Myocyte (in vitro differentiated cells): ENCODE measurements around the gene RPL29. TPM values are rescaled to one million over a fixed set of nuclear protein-coding genes. Genes with fewer than 3 reads are reported as not detected.

Experiments
- DNase-seq: peaks from one replicate; pipeline ENCODE4 v3.0.0-alpha.2; 2012; ENCODE audit warnings: low read depth
- total RNA-seq: library from RNA; depleted of rRNA; stranded (reverse); fragments of >200 nt; gene quantifications from 2 replicates; pipeline ENCODE4 v1.2.3, GENCODE V29; 2014

The RPL29 gene
- total RNA-seq, 1 donor from 2014 or later, result 1,610 TPM

GRCh38 chr3:51983578-51984268 is 12.0 kb downstream of the RPL29 start:
- no peak for DNase-seq

DNA sequence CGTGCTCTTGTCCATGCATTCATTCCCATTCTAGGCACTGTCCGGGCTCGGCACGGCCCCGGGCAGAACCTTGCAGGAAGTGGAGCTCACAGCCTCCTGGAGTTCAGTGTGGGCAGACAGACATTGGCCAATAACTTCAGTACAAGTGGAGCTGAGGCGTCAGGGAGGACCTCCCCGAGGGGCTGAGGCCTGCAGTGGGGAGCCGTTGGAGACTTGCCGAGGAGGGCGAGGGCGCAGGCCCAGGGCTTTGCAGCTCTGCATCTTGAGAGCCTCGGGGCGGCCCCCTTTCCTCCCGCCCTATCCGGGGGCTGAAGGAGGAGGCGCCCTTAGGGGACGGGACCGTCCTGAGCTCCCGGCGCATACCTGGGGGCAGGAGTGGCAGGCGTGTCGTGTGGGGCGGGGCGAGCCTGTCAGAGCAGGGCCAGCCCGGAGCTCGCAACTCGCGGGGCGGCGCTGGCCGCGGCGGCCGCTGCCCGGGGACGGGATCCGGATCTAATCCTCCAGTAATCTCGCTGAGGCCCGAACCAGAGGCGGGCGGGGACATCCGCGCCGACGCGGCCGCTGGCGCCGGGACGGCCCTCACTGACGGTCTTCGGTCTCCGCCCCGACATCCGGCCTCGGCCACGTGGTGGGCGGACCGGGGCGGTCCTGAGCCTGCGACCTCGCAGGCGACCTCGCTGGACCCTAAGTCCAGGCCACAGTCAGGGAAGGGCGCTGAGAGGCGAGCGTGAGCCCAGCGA is 12.7 kb downstream of the RPL29 start, which contains the start of gene ACY1:
Gene ACY1 (plus strand): TSS at position 698 of the 740 bp plus-strand sequence. CDS start 530 bp downstream, outside the sequence.
- peak; percentile 84 for DNase-seq

DNA sequence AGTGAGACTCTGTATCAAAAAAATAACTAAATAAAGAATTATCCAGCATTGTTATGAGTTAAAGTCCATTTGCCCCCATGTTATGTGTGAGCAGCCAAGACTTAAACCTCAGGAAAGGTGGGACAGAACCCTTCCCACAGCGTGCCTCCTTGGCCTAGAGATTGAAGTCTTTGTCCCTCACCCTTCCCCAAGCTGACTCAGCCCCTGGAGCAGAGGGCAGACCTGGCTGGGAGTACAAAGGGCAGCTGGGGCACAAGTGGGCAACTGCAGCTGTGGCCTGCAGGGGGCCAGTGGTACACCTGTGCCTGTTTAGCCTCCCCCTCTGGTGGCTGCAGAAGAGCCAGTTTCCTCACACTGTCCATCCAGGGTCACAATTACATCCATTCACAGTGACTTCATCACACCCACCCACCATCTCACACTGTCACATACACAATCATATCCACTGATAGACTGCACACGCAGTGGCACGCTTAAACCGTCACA is 13.3 kb downstream of the RPL29 start:
- DNase-seq, result peak; percentile 62

- no peak for DNase-seq
These were observed 15.4 kb downstream of the RPL29 start for GRCh38 chr3:51980253-51980652.

DNA sequence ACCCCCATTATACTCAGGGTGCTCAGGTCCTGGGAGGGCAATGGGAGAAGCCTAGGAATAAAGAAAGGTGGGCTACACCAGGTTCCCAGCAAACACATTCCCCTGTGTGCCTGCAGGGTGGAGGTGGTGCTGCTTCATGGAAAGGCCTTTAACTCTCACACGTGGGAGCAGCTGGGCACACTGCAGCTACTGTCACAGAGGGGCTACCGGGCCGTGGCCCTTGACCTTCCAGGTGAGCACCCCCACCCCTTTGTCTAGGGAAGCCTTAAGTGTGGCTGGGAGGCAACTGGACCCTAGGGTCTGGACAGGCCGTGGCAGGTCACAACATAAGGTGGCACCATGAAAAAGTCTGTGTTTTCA is 17.6 kb downstream of the RPL29 start:
- DNase-seq, result no peak

DNA sequence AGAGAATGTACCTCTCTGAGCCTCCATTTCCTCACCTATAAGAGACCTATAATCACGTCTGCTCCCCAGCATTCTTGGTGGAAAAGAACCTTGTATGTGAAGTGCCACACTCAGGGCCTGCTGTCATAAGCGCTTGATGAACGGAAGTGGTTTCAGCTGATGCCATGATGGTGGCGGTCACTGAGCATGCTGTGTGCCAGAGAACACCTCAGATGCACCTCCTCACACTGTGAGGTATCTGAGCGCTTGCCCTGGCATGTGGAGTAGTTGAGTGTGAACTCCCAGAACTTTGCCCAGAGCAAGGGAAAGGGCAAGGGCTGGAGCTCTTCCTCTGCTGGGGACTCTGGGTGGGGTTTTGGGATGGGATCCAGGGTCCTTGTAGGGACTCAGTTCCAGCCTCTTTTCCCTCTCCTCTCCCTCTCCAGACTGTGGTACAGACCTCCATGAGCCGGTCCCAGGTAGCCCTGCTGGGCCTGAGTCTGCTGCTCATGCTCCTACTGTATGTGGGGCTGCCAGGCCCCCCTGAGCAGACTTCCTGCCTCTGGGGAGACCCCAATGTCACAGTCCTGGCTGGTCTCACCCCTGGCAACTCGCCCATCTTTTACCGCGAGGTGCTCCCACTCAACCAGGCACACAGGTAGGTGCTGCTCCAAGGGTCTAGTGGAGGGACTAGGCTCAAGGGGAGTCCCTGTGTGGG is 18.1 kb downstream of the RPL29 start:
- no peak for DNase-seq

DNA sequence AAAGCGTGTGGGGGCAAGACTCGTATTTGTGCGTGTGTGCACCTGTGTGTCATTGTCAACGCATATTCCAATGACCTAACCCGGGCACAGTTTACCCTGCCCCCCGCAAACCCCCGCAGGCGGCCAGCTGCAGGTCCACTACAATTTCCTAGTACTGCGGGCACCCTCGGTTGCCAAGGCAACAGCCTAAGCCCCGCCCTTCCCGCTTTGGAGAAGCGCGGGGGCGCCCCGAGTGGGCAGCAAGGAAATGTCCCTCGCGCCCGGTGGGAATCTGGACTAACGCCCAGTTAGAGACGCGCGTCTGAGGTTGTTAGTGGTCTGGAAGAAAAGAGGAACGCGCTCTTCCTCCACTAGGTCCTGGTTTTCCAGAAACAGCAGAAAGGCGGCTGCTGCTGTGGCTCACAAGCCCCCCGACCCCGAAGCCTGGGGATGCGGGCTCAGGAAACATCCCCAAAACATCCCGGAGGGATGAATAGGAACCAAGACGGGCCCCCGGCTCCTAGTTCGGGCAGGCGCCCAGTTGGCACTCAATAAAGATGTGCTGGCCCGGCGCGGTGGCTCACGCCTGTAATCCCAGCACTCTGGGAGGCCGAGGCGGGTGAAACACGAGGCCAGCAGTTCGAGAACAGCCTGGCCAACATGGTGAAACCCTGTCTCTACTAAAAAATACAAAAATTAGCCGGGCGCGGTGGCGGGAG is 19.7 kb downstream of the RPL29 start:
- peak; percentile 68 for DNase-seq

GRCh38 chr3:51974963-51975851 is 20.5 kb downstream of the RPL29 start, which contains the start of gene ABHD14A:
ABHD14A (plus strand) TSS chr3:51975064; CDS start chr3:51975136, 72 bp downstream.
- DNase-seq, result peak; percentile 72

DNA sequence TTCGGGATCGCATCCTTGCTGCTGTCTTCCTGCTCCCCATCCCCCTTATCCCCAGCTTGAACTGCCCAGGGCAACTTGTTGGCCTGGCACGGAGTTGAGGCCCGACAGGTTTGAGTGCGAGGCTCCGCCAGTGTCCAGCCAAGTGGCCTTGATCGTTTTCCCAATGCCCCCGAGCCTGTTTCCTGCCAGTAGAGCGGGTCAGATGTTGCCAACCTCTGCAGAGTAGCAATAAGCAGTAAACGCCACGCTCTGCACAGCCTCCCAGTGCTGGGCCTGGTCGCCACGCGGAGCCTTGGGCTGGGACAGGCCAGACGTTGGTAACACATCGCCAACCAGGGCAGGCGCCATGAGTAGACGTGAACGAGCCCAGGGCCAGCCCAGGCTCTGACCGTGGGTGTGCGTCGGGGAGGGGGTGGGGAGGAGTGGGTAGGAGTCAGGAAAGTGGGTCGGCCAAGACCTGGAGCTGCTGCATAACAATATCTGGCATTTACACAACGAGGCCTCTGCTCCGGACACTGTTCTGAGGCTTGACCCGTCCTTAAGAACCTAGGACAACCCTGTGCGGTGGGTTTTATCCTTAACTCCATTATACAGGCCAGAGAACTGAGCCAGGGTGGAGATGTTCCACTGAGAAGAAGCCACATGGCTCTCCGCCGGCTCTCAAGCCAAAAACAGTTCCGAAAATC is 21.3 kb downstream of the RPL29 start:
- no peak for DNase-seq

GRCh38 chr3:51971350-51971749 is 24.3 kb downstream of the RPL29 start:
- DNase-seq, result no peak

DNA sequence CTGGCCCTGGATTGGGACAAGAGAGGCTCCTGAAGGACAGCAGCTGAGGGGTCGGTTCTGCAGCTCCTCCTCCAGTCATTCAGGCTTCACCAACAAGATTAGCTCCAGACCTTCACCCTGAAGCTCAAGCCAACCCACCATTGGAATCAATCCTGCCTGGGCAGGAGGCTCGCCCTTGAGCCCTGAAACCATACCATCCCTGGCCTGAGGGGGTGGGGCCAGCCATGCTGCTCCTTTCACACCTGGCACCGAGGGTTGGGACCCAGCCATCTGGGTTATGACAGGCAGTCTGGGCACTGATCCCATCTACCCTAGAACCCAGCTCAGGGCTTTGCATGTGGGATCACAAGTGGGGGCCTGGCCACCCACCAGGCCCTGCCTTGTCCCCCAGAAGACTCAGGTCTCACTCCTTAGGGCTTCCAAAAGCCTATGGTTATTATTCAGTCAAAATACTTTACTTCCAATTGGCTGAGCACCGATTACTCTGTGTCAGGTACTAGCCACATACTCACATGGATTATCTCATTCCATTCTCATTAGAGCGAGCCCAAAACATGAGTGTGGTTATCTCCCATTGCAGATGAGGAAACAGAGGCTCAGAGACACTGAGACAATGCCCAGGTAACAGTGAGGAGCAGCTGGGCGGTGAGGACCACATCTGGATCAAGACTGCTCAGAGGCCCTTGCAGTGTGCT is 24.9 kb downstream of the RPL29 start:
- peak; percentile 54 for DNase-seq

DNA sequence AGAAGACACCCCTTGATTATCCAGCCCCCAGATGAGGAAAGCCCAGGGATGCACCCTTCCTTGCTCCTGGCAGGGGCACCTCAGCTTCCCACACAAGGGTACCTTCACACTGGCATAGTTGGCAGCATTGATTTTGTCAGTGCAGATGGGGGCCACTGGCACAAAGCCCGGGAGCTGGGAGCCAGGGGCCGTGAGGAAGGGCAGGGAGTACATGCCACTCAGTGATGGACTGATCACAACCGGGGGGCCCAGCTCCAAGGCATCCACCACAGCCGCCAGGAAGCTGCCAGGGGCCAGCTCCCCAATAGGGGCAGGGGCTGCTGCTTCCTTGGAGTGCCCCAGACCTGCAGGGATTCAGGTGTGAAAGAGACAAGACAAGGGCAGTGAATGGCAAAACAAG is 25.9 kb downstream of the RPL29 start:
- no peak for DNase-seq

DNA sequence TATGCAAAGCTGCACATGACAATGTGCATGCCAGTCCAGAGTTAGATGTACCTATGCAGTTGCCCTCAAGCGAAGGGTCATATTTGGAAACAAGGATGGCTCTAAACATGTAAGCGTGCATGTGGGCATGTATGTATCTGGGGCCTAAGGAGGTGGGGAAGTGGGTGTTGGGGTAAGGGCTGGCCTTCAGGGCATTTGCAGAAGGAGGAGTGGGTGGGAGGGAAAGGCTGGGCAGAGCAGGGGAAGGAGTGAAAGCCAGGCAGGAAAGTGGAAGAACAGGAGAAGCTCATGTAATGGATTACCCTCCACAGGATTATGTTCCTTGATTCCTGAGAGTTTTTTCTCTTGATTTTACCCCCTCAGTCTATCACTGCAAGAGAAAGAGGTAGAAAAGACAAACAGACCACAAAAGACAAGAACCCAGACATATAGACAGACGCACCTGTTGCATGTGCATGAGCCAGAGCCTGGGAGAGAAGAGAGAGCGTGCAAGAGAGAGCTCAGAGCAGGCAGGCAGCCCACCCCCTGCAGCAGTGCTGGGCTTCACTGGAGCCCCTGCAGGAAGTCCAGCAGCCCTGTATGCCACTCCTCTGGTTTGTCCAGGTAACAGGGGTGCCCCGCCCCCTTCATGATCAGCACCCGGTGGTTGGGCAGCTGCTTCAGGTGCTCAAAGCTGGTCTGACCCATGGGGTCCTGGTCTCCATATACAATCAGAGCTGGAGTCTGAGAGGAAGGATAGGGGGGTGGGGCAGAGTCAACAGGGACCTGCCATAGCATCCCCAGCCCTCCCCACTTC is 26.6 kb downstream of the RPL29 start:
- no peak for DNase-seq

GRCh38 chr3:51968170-51968775 is 27.4 kb downstream of the RPL29 start:
- peak; percentile 56 for DNase-seq

DNA sequence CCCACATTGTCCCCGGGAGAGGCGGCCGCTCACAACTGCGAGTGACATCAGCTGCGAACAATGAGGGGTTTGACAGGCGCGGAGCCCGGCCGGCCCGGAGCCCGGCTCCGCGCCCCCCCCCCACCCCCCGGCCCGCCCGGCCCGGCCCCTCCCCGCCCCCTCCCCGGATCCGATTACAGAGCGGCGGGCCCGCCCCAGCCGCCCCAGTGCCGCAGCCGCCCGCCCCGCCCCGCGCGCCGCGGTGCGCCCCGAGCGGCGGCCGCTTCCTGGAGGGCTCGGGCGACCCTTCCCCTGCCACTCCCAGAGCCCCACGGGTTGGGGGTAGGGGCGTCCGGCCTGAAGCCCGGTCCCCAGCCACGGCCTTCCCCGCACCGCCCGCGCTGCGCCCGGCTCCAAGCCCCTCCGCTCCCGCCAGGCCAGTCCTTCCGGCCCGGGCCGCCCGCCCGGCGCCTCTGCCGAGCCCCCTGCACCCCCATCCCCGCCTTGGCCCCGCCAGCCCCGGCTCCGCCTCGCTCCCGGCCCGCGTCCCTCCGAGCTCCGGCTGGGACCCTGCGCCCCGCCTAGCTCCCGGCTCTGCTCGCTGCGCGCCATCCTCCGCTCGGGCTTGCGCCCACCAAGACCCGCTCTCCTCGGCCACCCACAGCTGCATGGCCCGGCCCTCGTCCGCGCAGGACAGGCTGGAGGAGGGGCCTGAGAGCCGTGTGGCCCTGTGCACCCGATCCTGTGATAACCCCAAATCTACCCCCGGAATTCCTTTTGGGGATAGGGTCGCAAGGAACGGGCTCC is 28.1 kb downstream of the RPL29 start, which contains the start of gene PCBP4:
Gene PCBP4 (minus strand): TSS at position 71 of the 786 bp plus-strand sequence. CDS start 6,214 bp downstream, outside the sequence.
- peak; percentile 74 for DNase-seq

DNA sequence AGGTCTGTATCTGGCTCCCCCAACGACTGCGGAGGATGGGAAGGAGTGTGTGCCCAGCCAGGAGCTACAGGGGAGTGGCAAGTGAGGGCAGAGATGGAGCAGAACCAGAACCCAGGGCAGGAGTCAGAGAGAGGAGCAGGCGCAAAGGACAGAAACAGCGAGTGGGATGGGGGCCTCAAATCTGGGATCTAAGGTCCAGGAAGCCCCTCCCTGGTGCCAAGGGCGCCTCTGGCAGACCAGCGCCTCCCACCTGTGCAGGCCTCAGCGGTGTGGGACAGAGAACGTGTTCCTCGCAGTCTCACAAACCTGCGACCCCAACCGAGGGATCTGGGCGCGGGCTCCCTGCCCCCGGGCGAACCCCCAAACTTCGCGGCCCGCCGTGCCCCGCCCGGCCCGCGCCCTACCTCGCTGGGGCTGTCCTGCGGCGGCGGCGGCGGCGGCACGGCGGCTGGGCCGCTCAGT is 28.7 kb downstream of the RPL29 start:
- no peak for DNase-seq

GRCh38 chr3:51966486-51966885 is 29.2 kb downstream of the RPL29 start:
- DNase-seq, result no peak
